DLD1 (cell line): ENCODE results near the gene LHB.
"Not testable (repeated sequence)": the region's sequence is repeated elsewhere in the genome, so short reads cannot be mapped to it uniquely, and the experiment has no call there.

Experiments used
- in situ Hi-C: cut with HindIII; loops from 2 replicates; pipeline ENCODE4 v1.10.0; 2017; ENCODE audit warnings: low sequenced_read_pairs

Gene LHB

DNA sequence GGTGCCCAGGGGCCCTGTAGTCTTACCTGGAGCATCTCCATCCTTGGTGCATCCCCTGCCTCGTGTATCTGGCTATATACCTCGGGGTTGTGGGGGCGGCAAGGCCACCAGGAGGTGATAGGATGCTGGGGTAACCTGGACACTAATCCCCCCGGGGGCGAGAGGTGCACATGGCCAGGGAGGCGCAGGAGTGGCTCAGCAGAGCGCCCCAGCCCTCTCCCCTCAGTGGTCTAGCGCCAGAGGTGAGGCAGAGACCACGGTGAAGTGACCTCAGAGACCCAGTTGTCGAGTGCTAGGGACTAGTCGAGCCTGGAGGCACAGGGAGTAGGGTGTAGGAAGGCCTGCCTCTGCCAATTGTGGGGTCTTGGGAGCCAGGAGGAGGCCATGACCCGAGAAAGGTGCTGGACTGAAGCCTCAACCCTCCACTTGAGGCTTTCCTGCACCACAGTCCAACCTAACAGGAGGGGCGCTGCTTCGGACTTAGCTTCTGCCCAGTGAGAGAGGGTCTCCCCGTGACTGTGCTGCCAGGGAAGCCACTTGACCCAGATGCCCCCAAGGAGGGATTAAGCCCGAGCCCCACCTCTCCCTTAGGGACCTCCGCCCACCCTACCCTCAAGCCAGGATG is at the start of gene LHB:
Gene LHB (minus strand): TSS at position 51 of the 625 bp plus-strand sequence. CDS start 10 bp downstream, at position 41.
- in situ Hi-C loops, result no loop called here

DNA sequence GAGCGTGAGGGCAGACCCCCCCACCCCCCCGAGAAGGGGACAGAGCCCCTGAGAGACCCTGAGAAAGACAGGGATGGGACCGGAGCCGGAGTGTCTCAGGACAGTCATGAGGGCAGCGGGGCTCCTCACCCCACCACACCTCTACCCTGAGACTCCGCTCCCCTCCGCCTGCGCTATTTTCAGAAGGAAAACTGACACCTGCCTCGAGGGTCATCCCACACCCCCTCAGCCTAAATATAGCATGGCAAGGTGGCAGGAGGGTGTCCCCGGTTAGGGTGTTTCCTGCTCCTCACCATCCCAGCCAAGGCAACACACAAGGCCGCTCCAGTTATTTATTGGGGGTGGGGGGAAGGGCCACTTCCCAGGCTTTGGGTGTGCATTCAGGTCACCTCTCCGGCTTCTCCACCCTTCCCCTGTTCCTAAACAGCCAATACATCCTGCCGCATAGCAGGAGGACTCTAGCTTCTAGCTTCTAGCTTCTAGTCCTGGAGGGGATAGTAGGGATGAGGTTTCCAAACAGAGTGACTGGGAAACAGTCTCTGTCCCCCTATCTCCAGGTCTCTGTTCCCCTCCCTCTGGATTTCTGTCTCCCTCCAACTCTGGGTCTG is 49.1 kb upstream of the LHB start:
- in situ Hi-C loops, result no loop called here

DNA sequence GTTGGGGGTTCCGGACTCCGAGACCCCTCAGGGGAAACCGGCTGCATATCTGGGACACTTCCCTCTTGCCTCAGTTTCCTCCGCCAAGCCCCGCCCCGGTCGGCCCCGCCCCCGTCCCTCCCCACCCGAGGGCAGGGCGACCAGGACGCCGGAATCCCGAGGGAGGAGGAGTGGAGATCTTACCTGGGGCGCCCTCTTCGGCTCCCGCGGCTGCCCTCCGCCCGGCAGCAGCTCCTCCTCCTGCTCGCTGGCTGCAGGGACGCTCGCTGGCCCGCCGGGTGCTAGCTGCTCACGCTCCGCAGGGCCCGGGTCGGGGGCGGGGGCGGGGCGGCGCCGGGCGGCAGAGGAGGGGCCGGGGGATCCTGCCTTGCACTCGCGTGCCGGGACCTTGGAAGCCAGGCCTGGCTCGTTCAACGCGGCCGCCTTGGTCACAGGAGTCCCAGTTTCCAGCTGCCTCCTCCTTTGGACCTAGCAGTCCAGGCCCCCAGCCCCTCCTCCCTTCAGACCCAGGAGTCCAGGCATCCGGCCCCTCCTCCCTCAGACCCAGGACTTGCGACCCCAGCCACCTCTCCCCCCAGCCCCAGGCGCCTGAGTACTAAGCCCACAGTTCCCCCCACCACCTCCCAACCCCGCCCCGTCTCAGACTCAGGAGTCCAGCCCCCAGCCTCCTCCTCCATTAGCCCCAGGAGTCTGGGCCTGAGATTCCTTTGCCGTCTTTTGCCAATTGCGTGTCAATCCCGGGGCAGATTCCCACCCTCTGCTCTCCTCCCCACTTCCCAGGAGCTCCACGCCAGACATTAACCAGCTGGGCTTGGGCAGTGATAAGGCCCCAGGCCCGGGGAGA is 48.1 kb upstream of the LHB start, which contains the start of gene NTF4:
Gene NTF4 (minus strand): TSS at position 51 of the 844 bp plus-strand sequence. CDS start 2,821 bp downstream, outside the sequence.
- in situ Hi-C loops, result no loop called here

DNA sequence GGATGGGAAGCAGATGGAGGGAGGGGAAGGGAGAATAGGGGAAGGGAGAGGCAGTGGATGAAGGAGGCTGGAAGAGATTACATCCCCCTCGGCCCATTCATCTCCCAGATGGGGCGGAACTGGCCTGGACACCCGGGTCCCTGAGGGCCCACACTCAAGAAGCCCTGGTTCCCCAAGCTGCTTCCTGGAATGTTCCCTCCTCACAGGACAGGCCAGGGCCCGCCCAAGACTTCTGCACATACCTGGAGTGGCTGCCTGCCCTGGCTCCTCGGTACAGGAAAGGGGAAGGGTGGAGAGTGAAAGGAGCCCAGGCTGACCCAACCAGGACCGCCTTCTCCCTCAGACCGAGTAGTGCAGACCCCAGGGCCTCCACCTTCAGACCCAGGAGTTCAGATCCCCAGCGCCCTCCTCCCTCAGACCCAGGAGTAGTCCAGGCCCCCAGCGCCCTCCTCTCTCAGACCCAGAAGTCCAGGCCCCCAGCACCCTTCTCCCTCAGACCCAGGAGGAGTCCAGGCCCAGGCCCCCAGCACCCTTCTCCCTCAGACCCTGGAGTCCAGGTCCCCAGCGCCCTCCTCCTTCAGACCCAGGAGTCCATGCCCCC is 47.2 kb upstream of the LHB start:
- in situ Hi-C loops, result no loop called here

DNA sequence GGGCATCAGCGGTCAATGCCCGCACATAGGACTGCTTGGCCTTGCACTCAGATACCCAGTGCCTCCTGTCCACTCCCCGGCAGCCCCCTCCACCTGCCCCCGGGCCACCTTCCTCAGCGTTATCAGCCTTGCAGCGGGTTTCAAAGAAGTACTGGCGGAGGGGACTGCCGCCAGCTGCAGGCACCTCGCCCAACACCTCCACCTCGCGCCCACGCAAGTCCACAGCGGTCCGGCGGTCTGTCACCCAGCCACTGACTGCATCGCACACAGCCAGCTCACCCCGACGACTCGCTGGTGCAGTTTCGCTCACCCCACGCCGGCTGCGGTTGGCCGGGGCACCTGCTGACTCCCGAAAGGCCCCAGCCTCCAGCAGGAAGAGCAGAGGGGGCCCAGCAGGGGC is 44.6 kb upstream of the LHB start:
- in situ Hi-C loops, result no loop called here

DNA sequence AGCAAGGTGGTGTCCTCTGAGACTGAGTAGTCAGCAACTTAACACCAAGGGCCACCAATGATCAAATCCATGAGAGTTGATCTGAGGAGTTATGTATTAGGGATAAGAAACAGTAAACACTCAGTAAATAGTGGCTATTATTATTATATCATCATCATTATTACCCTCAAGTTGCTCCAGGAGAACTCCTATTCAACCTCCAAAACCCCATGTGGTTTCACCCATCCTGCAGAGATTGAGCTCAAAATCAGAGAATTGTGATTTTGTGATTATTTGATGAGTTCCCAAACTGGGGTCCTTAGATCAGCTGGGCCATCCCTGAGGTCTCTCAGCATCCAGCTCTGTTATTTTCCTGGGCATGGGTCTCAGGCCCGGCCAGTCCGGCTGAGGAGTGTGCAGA is 44.1 kb upstream of the LHB start:
- in situ Hi-C loops, result no loop called here

DNA sequence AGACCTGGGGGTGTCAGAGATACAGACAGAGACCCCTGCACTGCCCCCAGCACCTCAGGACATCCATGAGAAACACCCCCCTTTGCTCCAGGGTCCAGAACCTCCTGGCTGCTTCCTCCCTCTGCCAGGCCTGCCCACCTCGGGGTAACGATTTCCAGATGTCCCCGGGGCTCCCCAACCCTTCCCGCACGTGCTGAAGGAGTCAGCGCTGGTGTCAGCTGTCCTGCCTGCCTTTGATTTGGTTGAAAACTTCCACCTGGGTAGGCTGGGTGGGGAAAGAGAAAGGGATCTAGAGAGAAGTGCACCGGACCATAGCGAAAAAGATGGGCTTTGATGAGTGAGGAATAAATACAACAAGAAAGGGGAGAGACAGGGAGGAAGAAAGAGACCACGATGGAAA is 42.2 kb upstream of the LHB start:
- in situ Hi-C loops, result no loop called here

DNA sequence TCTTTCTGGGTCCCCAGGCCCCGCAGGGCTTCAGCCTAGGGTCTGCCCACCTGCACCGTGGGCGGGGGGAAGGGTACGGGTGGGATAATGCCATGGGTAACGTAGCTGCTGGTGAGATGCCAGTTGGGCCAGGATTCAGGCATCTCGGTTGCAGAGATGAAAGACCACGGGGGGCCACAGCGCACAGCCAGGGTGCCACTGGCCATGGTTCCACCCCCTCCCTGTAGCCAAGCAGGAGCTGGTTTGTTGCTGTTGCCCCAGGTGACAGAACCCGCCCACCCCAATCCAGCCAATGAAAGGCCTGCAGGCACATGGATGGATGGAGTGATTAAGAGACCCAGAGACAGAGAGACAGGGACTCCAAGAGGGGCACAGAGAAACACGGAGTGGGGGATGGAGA is 41.7 kb upstream of the LHB start:
- in situ Hi-C loops, result no loop called here

DNA sequence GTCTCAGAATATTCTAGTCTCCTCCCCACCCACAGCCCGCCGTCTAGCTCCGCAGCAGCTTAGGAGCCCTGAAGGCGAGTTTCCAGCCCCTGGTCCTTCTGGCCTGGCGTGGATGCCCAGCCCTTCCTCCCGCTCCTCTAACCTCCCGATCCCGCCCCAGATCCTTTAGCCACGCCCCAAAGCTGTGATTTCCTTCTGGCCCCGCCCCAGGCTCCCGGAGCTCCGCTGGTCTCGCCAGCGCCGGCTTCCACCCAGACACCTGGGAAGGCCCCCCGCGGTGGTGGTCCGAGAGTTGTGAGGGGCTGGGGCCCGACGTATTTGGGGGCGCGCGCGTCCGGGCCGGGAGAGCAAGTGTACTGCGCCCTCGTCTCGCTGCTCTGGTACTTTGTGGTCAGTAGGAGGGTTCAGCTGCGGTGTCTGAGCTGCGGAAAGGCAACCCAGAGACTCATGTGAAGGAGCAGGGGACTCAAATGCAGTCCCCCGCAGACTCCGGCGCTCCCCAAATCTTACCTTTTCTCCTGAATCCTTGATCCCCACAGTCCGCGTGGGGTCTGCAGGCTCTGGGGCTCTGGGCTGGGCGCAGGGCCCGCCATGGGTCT is 40.8 kb upstream of the LHB start, which contains the start of gene CGB7:
Gene CGB7 (minus strand): TSS at position 114 of the 599 bp plus-strand sequence. CDS start 2,374 bp downstream, outside the sequence.
- in situ Hi-C loops, result no loop called here

DNA sequence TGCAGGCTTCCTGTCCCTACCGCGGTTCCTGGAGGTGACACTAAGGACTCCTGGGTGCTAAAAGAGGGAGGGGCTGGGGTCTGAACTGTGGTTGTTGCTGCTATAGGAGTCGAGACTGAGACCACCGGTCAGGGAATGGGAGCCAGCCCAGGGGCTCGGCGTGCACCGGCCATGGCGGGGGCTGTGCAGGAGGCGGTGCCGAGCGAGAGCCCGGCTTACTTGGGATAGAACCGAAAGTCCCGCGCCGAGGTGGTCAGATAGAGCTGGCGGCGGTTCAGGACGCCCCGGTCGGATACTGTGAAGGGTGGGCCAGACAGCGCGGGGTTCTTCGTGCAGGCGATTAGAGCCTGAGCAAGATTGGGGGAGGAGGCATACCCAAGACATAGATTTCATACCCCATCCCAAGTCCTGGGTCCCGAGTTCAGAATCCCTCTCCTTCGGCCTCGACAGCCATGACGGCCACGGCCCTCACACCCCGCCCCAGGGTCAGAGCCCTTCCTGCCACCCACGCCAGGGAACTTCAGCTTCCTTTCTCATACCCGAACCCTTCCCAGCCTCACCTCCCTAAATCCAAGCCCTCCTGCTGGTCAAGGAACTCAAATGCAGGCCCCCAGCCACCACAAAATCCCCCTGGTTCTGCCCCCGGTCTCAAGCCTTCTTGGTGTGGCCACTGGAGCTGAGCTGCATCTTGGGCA is 40.2 kb upstream of the LHB start:
- in situ Hi-C loops, result not testable (repeated sequence)

DNA sequence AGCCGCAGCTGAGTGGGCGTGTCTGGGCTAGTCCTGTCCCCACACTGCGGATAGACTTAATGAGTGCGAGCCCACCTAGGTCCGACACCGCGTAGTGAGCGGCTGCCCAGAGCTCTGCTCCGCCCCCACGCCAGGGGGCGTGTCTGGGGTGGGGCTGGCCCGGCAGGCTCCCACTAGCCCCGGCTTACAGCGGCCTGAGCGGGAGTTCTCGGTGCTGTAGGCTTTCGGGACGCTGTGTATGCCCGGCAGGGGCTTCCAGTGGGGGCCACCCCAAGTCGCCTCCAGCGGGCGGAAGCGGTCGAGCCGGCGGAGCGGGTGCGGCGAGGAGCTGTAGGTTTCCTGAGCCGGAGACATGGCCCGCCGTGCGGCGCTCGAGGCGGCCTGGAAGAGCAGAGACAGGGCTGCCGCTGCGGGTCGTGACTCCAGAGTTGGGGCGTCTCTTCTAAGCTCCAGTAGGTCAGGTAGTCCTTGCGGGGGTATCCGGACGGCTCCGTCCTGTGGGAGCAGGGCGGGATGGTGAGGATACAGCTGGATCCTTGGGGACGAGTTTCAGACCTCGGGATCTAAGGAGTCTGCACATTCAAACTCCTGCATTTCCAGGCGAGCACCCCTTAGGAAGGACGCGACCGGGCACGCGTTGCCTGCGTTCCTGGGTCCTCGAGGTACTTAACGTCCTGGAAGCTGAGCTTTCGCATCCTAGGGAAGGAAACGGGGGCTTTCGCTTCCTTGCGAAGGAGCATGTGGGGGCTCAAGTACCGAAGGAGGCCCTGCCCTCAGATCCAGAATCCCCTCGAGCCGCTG is 39.4 kb upstream of the LHB start:
- in situ Hi-C loops, result no loop called here

DNA sequence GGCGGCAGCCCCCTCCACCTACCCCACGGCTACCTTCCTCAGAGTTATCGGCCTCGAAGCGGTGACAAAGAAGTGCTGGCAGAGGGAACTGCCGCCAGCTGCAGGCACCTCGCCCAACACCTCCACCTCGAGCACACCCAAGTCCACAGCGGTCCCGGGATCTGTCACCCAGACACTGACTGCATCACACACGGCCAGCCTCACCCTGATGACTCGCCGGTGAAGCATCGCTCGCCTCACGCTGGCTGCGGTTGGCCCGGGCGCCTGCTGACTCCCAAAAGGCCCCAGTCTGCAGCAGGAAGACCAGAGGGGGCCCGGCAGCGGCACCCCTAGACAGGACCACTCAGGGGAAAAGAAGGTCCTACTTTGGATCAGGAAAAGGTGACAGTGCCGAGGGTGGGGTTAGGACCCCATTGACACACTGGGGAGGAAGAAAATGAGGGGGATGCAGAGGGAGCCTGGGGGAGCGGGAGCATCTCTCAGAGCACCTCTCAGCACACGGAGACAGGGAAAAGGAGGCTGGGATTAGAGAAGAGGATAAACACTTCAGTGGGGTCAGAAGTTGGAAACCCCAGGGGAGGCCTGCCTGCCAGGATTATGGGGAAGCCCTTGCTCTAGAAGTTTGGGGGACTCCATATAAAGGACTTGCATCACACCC is 33.6 kb upstream of the LHB start:
- in situ Hi-C loops, result not testable (repeated sequence)

DNA sequence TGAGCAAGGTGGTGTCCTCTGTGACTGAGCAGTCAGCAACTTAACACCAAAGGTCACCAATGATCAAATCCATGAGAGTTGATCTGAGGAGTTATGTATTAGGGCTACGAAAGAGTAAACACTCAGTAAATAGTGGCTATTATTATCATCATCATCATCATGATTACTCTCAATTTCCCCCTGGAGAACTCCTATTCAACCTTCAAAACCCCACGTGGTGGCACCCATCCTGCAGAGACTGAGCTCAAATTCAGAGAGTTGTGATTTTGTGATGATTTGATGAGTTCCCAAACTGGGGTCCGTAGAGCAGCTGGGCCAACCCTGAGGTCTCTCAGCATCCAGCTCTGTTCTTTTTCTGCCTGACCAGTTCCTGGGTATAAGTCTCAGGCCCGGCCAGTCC is 32.9 kb upstream of the LHB start:
- in situ Hi-C loops, result not testable (repeated sequence)

DNA sequence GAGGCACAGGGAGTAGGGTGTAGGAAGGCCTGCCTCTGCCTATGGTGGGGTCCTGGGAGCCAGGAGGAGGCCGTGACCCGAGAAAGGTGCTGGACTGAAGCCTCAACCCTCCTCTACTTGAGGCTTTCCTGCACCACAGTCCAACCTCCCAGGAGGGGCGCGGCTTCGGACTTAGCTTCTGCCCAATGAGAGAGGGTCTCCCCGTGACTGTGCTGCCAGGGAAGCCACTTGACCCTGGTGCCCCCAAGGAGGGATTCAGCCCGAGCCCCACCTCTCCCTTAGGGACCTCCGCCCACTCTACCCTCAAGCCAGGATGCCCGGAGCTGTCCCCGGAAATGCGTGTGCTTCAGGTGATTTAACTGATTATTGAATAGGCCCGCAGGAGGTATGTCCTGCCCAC is 32.1 kb upstream of the LHB start, which contains the start of gene CGB8:
Gene CGB8 (minus strand): TSS at position 101 of the 400 bp plus-strand sequence. CDS start 372 bp downstream, outside the sequence.
- in situ Hi-C loops, result not testable (repeated sequence)

DNA sequence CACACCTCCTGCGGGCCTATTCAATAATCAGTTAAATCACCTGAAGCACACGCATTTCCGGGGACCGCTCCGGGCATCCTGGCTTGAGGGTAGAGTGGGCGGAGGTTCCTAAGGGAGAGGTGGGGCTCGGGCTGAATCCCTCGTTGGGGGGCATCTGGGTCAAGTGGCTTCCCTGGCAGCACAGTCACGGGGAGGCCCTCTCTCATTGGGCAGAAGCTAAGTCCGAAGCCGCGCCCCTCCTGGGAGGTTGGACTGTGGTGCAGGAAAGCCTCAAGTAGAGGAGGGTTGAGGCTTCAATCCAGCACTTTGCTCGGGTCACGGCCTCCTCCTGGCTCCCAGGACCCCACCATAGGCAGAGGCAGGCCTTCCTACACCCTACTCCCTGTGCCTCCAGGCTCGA is 26.7 kb upstream of the LHB start, which contains the start of gene CGB5:
Gene CGB5 (plus strand): TSS at position 301 of the 400 bp plus-strand sequence. CDS start 362 bp downstream, outside the sequence.
- in situ Hi-C loops, result not testable (repeated sequence)

DNA sequence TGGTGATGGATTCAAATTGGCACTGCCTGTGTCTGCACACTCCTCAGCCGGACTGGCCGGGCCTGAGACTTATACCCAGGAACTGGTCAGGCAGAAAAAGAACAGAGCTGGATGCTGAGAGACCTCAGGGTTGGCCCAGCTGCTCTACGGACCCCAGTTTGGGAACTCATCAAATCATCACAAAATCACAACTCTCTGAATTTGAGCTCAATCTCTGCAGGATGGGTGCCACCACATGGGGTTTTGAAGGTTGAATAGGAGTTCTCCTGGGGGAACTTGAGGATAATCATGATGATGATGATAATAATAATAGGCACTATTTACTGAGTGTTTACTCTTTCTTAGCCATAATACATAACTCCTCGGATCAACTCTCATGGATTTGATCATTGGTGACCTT is 25.8 kb upstream of the LHB start:
- in situ Hi-C loops, result not testable (repeated sequence)

DNA sequence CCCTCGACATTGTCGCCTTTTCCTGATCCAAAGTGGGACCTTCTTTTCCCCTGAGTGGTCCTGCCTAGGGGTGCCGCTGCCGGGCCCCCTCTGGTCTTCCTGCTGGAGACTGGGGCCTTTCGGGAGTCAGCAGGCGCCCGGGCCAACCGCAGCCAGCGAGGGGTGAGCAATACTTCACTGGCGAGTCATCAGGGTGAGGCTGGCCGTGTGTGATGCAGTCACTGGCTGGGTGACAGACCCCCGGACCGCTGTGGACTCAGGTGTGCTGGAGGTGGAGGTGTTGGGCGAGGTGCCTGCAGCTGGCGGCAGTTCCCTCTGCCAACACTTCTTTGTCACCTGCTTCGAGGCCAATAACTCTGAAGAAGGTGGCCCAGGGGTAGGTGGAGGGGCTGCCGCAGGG is 25.3 kb upstream of the LHB start:
- in situ Hi-C loops, result no loop called here

DNA sequence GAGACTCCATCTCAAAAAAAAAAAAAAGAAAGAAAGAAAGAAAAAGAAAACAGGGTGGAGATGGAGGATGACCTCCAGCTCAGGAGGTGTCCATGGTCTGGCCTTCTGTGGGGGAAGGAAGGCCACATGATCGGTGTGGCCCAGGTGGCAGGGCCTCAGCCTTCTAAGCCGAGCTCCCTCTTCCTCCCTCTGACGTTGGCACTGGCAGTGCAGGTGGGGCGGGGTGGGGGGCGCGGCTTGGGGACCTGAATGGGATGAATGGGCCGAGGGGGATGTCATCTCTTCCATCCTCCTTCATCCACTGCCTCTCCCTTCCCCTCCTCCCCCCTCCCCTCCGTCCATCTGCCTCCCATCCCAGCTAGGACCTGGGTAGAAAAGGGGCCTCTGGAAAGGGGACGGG is 22.8 kb upstream of the LHB start:
- in situ Hi-C loops, result not testable (repeated sequence)
